ENCODE measurements around the gene DLG2.

Gene DLG2

GRCh38 chr11:84061726-84062125 lies 1565.4 kb downstream of the DLG2 start:
- Histone ChIP-seq H3K9me3 (no peaks in the 10 kb centered on the region), H3K36me3 (no peaks in the 10 kb centered on the region), H3K27ac (no peak overlapping the region), H3K27me3 (no peaks in the 10 kb centered on the region), H3K4me1 (ENCODE audit: control insufficient read depth in 1 of 2, insufficient read depth in 1 of 2, low read depth in 1 of 2, low read length in 1 of 2) (no peaks in the 10 kb centered on the region), H3K4me3 (ENCODE audit: low read depth in 1 of 2, low read length in 1 of 2) (no peak overlapping the region)
- no peak for TF ChIP-seq CTCF (IDR thresholded peaks at IDR 0.05)

GRCh38 chr11:84056653-84057376 lies 1570.3 kb downstream of the DLG2 start:
- no peak for TF ChIP-seq CTCF (IDR thresholded peaks at IDR 0.05)
- H3K4me1 ChIP-seq (ENCODE audit: control insufficient read depth in 1 of 2, insufficient read depth in 1 of 2, low read depth in 1 of 2, low read length in 1 of 2): no peaks in the 10 kb centered on the region
- H3K36me3 ChIP-seq: no peaks in the 10 kb centered on the region
- no peak overlapping the region for H3K4me3 ChIP-seq (ENCODE audit: low read depth in 1 of 2, low read length in 1 of 2)
- no peaks in the 10 kb centered on the region for H3K27me3 ChIP-seq
- no peaks in the 10 kb centered on the region for H3K9me3 ChIP-seq
- H3K27ac ChIP-seq: no peak overlapping the region

- Histone ChIP-seq H3K36me3 (no peaks in the 10 kb centered on the region), H3K27ac (no peak overlapping the region), H3K9me3 (no peaks in the 10 kb centered on the region), H3K4me1 (ENCODE audit: control insufficient read depth in 1 of 2, insufficient read depth in 1 of 2, low read depth in 1 of 2, low read length in 1 of 2) (no peaks in the 10 kb centered on the region), H3K4me3 (ENCODE audit: low read depth in 1 of 2, low read length in 1 of 2) (no peak overlapping the region), H3K27me3 (no peaks in the 10 kb centered on the region)
- no peak for TF ChIP-seq CTCF (IDR thresholded peaks at IDR 0.05)
These were observed 1582.0 kb downstream of the DLG2 start for GRCh38 chr11:84045146-84045545.

DNA sequence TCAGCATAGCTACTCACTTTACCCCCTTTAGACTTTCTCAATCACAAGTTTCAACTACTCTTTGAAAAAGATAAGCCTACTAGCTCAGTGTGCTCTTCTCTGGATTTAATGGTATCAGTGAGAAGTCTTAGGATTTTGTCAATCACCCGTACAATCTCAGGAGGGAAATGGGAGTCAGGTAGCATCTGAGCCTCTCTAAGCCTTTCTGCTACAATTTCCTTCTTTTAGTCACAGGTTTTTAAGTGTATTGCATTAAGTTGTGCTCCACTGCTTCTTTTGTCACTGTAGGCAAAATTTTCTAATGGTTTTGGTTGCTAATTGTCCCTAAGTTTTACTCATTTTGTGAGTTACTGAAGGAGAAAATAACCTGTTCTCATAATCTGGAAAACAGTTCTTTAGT lies 1582.4 kb downstream of the DLG2 start:
- no peaks in the 10 kb centered on the region for H3K9me3 ChIP-seq
- TF ChIP-seq CTCF (IDR thresholded peaks at IDR 0.05): no peak
- H3K4me1 ChIP-seq (ENCODE audit: control insufficient read depth in 1 of 2, insufficient read depth in 1 of 2, low read depth in 1 of 2, low read length in 1 of 2): no peaks in the 10 kb centered on the region
- no peak overlapping the region for H3K4me3 ChIP-seq (ENCODE audit: low read depth in 1 of 2, low read length in 1 of 2)
- no peaks in the 10 kb centered on the region for H3K27me3 ChIP-seq
- no peak overlapping the region for H3K27ac ChIP-seq
- H3K36me3 ChIP-seq: no peaks in the 10 kb centered on the region

DNA sequence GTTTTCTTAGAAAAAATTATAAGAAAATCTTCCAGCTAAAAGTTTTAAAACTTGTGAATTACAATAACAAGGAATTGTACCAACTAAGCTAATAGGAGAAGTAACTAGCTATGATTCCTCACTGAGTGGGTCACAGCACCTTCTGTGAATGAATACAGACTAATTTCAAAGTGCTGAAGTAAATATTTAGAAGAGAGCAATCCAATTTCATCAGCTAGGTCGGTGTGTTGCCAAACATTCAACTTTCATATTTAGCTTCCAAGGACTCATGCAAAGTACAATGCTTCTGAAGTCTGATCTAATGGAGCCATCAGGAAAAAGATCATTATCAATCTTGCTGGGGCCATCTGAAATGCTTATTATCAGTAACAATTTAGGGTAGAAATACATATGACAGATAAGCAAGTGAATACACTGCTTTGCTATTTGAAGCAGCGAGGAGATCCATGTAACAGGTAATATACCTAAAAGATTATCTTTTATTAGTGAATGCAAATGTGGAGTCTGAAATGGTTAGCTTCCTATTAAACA lies 1590.4 kb downstream of the DLG2 start:
- no peaks in the 10 kb centered on the region for H3K4me1 ChIP-seq (ENCODE audit: control insufficient read depth in 1 of 2, insufficient read depth in 1 of 2, low read depth in 1 of 2, low read length in 1 of 2)
- H3K36me3 ChIP-seq: no peaks in the 10 kb centered on the region
- TF ChIP-seq CTCF (IDR thresholded peaks at IDR 0.05): no peak
- no peak overlapping the region for H3K4me3 ChIP-seq (ENCODE audit: low read depth in 1 of 2, low read length in 1 of 2)
- no peaks in the 10 kb centered on the region for H3K27me3 ChIP-seq
- H3K27ac ChIP-seq: no peak overlapping the region
- no peaks in the 10 kb centered on the region for H3K9me3 ChIP-seq

Data from neutrophil (primary cell).